SIG-M5 treated with dmso at 0.1 percent for 504 hours (cell line): ENCODE data around the gene SLAMF1.
"Not testable (repeated sequence)": the region's sequence is repeated elsewhere in the genome, so short reads cannot be mapped to it uniquely, and the experiment has no call there.

Experiments
- DNase-seq: peaks from one replicate; lab custom pipeline; 2025; ENCODE audit not compliant: unreplicated experiment; lab: John Stamatoyannopoulos, UW

Gene SLAMF1

DNA sequence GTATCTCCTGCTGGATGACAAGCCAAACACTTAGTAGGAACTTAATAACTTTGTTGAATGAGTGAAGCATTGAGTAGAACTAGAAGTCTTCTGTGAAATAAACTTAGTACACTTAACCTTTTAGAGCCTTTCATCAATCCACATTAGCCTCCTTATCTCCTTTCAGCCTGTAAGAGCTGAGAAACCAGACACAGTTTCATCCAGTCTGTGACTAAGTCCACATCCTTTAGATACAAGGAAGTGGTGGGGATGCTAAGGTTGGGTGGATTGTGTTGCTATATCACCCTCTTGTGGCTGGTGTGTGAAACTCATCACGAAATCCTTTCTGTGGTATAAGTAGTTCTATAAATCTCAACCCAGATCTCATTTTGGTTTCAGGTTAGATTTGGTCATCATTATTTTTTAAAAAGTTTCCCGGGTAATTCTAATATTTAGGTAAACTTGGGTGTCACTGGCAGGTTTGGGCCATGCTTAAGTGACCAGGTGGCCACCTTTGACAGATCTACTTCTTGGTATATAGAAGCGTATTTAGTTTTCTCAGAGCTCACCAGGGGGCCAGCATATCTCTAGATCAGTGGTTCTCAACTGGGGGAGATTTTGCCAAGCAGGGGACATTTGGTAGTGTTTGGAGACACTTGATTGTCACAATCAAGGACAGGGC, 39.7 kb downstream of the SLAMF1 start:
- peak; percentile 87 for DNase-seq

DNA sequence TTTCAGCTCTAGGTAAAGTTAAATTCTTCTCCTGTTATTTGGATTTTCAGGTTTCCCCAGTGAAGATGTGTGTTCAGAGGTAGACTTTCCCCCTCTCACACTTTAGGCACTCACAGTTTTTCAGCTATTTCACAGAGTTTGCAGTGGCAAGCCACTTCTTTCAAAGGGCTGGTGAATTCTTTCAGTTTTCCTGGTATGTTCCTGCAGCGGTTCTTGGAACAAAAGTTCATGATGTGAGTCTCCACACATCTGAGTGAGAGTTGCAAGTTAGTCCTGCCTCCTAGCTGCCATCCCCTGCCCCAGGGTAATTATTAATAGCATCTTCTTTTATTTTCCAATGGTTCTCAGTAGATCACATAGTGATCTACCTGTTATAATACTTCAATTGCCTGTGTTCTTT, 40.2 kb downstream of the SLAMF1 start:
- DNase-seq, result no peak

DNA sequence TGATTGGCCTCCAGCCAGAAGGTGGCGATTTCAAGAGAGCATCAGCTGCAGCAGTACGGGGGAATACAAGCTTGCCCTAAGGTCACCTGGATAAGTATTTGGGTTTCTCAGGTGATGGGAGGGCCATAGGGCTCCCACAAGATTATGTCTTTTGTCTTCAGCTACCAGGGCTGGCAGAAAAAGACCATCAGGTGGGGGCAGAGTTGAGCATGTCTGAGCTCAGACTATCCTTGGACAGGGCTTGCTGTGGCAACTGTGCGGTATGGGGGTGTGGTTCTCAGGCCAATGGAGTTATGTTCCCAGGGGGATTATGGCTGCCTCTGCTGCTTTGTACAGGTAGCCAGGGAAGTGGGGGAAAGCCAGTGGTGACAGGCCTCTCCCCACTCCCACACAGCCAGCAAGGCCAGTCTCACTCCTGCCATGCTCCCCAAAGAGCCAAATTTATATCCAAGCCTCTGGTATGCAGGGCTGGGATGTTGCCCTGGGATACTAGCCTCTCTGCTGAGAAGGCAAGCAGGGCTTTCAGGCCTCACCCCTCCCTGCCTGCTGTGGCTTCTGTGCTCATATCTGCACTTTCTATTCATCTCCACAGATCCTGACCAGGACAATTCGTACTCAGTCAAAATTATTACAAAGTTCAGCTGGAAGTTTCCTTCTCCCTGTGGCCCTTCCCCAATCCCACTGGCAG, 40.9 kb downstream of the SLAMF1 start:
- no peak for DNase-seq

DNA sequence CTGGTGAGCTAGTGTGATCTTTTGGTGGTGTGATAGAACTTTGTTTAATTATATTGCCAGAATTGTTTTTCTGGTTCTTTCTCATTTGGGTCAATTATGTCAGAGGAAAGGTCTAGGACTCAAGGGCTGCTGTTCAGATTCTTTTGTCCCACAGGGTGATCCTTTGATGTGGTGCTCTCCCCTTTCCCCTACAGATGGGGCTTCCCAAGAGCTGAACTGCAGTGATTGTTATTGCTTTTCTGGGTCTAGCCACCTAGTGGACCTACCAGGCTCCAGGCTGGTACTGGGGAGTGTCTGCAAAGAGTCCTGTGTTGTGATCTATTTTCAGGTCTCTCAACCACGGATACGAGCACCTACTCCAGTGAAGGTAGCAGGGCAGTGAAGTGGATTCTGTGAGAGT, 41.6 kb downstream of the SLAMF1 start:
- DNase-seq, result no peak

DNA sequence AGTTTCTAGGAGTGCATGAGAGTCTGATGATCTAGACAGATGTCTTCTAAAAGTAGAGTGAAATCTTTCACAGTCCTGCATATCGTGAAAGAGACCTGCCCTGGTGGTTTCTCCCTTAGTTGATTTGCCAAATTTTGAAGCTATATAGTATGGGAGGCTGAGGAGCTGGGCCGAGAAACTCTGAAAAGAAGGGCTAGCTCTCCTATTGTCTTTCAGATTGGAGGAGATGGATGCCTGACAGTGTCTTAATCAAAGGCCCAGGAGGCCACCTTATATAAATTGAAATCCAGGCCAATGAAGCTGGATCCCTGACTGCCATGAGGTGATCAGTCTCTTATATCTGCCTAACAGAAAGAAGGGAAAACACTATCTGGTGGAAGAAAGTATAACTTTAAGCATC, 49.1 kb downstream of the SLAMF1 start:
- no peak for DNase-seq

DNA sequence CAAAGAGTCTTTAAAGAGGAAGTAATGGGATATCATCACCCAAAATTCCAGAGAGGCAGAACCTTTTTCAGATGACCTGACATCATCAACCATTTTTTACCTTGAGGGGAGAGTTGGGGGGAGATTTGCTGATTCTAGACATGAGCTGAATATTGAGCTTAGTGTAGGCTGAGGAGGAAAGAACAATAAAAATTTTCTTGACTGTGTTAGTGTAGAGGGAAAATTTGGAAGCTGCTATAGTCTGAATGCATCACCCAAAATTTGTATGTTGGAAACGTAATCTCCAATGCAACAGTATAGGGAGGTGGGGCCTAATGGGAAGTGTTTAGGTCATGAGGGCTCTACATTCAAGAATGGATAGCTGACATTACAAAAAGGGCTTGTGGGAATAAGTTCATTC, 49.8 kb downstream of the SLAMF1 start:
- DNase-seq, result no peak

DNA sequence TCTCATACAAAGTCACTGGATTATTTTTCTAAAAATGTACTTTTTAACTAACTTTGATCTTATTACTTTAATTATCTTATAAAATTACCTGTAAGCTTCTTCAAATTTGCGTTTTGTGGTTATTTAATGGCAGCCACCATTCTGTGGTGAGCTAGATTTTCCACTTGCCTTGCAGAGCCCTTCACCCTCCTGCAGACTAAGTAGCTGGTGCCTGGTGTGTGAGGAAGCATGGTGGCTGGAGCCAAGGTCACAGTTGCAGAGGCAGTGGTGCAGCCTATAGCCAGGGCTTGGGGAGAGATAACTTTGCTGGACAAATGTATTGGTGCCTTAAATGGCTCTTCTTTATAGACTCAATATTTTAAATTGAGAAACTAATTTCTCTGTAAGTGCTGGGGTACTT, 56.4 kb downstream of the SLAMF1 start:
- DNase-seq, result no peak

DNA sequence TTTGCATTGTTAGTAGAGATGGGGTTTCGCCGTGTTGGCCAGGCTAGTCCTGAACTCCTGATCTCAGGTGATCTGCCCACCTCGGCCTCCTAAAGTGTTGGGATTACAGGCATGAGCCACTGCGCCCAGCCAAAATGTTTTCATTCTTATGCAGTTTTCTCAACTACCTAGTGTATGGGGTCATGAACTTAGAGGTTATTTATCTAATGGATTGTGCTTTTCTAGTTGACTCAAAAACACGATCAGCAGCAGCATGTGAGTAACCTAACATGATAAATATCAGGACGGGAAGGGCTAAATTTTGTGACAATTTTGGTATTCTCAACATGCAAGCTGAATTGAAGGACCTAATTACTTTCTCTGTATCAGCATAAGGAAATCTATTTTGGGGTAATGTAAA, 58.4 kb downstream of the SLAMF1 start:
- no peak for DNase-seq

DNA sequence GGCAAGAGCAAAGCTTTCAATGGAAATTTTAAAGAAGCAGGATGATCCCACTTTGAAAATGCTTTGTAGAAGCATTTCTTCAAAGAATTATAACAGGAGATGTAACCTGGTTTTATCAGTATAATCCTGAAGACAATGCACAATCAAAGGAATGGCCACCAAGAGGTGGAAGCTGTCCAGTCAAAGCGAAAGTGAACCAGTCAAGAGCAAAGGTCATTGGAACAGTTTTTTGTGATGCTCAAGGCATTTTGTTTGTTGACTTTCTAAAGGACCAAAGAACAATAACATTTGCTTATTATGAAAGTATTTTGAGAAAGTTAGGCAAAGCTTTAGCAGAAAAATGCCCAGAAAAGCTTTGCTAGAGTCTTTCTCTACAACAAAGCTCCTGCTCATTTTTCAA, 62.1 kb downstream of the SLAMF1 start:
- no peak for DNase-seq

DNA sequence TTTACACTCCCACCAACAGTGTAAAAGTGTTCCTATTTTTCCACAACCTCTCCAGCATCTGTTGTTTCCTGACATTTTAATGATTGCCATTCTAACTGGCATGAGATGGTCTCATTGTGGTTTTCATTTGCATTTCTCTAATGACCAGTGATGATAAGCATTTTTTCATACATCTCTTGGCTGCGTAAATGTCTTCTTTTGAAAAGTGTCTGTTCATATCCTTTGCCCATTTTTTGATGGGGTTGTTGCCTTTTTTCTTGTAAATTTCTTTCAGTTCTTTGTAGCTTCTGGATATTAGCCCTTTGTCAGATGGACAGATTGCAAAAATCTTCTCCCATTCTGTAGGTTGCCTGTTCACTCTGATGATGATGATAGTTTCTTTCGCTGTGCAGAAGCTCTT, 63.9 kb downstream of the SLAMF1 start:
- not testable (repeated sequence) for DNase-seq

DNA sequence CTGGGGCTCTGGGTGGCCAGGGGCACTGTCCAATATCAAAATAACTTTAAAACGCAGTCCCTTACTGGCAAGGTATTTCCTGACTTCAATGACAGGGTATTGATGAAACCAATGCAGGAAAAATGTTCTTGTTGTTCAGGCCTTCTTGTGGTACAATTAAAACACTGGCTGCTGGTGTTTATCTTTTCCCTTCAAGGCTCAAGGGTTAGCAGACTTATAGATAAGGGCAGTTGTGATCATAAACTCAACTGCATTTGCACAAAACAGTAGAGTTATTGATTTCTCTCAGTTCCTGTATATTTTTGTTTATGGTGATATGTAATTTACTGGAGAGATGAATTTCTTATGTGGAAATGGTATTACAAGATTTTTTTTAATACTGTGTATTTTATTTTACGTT, 64.9 kb downstream of the SLAMF1 start:
- DNase-seq, result no peak

DNA sequence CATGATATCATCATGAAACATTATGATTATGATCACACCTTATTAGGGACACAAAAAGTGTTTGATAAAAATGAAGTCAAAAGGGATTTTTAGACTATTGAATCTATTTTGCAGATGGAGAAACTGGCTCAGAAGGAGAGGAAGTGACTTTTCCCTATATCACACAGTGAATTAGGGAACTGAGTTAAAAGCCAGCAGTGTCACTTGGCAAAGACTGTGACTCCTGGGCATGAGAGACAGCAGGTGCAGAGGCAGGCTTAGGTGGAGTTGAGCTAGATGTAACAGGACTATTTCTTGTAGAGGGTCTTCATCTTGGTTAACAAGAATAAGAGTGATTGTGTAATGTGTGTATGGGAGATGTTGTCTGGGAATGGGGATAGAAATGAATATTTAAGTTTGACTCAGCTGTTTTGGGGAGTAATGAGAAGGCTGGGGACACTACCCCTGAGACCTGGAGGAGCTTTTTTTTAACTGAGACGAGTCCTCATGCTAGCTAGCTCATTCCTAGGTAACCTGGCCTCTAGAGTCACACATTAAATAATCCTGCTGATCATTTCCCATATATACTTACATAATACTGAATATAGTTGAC, 66.5 kb downstream of the SLAMF1 start:
- peak; percentile 55 for DNase-seq

DNA sequence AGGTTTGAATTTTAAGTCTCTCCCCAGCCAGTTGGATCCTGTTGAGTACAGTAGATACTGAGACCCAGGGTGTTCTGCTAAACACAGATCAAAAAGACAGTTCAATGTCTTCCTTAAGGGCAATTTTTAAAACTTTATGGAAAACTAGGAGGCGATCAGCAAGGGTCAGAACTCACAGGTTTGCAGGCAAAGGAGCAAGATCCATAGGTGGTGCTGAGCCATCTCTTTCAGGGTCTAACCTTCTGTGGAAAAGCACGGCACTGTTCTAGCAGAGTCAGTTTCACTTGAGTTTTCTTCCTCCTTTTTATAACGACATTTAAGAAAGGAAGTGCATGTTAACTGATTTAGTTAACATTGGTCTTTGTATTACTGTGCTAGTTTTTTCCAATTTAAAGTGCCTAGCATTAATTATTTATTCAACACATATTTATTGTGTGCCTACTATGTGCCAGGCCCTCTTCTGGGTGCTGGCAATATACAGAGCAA, 67.6 kb downstream of the SLAMF1 start, which contains the start of gene CD84:
CD84 (minus strand) TSS at position 281 of the 486 bp plus-strand sequence; CDS start at position 222, 59 bp downstream.
- peak; percentile 54 for DNase-seq

DNA sequence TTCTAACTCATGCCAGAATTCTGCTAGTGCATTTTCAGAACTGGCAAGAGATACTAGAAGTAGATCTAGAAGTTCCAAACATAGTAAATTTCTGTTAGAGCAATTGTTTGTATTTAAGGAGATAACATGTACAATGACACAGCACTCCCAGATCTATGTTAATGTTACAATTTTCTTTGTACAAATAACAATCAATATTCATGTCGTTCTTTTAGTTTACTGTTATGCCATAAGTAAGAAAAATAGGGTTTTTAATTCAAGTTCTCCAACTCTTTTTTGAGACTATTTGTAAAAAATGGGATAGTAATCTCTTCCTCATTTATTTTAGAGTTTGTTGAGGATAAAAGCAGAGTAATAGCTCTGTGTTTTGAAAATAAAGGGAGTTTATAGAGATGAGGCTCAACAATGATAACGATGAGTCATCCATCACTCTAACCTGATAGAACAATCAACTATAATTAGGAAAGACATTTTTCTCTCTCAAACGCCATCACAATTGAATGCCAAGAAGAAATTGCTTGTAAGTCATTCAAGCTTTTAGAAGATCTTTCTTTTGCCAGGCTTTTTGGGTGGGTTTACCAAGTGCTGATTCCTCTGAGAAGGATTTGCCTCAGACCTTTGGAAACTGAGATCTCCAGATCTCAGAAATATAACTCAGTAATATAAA, 68.2 kb downstream of the SLAMF1 start:
- no peak for DNase-seq

DNA sequence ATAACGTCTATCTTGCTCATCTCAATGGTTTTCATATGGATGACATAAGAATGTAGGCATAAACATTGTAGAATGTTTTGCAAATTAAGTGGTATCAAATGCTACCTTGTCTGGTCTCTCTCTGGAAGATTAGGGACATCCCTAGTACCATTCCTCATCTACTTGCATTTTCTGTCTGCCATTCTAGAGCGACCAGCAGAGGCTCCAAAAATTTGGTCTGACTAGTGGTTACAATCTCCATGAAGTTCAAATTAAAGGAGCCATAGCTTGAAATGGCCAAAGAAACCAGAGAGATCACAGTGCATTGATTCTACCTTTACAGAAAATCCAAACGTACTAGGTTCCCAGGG, 68.7 kb downstream of the SLAMF1 start:
- no peak for DNase-seq

DNA sequence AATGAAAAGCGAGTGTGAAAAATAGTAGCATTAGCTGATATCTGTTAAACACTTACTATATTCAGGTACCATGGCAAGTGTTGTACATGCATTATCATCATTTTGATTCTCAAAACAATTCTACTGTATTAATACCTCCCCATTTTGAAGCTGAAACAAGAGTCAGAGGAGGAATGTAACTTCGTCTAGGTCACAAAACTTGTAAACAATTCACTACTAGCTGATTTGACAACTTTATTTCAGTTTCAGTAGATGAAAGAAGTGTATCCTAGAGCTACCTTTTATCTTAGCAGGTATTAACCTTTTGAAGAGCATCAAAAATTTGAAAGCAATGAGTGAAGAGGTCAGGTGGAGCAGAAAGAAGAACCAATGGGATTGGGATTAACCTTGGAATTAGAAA, 69.2 kb downstream of the SLAMF1 start:
- DNase-seq, result no peak

DNA sequence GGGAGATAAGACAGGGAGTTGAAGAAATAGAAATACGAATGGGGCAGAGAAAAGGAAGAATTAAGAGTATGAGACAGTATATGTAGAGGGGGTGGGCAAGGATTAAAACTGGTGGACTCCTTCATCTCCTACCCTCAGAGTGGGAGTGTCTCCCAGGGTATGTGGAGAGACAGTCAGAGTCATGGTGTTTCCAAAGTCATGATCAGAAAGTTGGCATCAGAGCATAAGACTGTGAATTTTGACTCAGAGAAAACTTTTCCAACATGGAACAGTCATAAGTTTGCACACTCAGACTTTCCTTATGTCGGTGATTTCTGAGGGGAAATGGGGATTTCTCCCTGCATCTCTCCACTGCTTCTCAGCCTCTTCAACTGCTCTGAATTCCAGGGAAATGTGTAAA, 70.0 kb downstream of the SLAMF1 start:
- DNase-seq, result no peak

DNA sequence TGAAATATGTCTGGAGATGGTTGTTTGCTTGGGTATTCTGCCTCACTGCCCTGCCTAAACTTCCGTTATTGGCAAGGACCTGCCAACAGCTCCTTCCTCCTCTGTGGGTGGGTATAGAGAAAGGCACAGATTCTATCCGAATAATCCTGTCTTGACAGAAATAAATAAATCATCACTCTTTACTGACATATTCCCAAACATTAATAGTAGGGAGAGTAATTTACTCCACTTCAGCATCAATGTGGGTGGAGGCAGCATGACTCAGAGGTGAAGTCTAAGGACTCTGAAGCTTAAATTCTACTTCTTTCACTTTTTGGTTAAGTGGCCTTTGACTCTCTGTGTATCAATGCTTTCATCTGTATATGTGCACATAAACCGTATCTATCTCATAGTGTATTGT, 70.5 kb downstream of the SLAMF1 start:
- no peak for DNase-seq

DNA sequence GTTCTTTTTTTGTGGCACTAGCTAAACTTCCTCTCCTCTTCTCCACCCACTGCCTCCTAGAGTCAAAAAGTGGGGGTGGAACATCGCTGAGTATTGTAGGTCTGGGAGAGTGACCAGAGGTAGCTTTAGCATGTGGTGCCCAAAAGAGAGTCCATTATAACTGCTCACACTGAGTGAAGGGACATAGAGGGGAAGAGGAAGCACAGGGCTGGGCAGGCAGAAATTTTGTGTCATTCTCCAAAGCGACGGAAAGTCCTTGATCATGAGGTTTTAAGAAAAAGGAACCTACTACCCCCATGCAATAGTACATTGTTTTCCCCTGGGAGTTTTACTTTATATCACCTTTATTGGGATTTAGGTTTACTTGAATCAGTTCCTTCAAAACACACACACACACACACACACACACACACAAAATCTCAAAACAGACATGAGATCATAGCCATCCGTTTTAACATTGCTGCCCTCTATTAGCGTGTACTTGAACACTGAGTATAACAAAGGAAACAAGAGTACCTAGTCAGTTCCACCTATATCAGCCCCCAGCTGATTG, 71.7 kb downstream of the SLAMF1 start:
- peak; percentile 72 for DNase-seq

DNA sequence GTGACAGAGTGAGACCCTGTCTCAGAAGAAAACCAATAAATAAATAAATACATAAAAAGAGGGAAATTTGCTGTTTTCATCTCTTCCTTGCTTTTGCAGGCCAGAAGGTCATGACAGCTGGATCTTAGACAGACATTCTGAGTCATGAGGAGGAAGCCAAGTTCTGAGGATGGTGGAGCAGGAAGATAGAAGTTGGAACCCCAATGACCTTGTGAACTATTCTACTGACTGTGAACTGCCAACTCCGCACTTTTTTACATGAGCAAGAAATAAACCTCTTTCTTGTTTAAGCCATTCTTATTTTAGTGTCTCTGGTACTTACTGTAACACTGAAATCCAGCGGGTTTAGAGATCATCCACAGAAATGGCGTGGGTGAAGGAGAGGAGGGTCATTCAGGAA, 76.0 kb downstream of the SLAMF1 start:
- no peak for DNase-seq

DNA sequence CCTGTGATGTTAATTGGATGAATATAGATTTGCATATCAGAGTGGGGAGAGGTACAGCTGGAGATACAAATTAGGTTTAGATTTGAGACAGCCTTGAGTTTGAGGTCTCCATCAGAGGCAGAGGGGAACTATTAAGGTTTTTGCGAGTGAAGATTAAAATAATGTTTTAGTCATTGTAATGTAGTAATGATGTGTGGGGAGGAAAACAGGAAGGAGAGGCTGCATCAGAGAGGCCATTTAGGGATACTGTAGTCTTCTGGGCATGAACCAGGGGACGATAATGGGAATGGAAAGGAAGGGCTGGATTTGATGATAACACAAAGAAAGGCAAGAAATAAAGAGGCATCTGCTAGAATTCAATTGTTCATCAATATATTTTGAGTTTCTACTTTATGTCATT, 77.0 kb downstream of the SLAMF1 start:
- no peak for DNase-seq
